Measurements from ENCODE around the gene HERPUD2.

DNA sequence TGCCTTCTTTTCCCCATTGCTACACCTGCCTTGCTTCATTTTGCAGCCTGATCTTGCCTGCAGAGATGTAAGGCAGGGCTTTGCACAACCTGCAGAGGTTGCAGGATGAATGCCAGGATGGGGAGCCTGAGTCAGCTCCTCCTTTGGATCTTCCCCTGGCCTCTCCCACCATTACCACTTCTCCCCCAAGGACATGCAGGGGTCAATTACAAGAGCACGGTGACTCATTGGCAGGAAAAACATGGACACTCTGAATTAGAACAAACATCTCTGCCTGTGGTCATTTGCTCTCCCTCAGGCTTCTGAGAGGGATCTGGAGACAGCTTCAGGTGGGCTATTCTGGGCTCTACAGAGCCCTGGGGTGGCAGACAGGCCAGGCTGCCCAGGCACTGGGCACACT is 89.2 kb downstream of the HERPUD2 start:
- TF ChIP-seq POLR2A (IDR thresholded peaks at IDR 0.05), result no peak
- TF ChIP-seq, protein P1, sequence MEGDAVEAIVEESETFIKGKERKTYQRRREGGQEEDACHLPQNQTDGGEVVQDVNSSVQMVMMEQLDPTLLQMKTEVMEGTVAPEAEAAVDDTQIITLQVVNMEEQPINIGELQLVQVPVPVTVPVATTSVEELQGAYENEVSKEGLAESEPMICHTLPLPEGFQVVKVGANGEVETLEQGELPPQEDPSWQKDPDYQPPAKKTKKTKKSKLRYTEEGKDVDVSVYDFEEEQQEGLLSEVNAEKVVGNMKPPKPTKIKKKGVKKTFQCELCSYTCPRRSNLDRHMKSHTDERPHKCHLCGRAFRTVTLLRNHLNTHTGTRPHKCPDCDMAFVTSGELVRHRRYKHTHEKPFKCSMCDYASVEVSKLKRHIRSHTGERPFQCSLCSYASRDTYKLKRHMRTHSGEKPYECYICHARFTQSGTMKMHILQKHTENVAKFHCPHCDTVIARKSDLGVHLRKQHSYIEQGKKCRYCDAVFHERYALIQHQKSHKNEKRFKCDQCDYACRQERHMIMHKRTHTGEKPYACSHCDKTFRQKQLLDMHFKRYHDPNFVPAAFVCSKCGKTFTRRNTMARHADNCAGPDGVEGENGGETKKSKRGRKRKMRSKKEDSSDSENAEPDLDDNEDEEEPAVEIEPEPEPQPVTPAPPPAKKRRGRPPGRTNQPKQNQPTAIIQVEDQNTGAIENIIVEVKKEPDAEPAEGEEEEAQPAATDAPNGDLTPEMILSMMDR (IDR thresholded peaks at IDR 0.05), result no peak
- TF ChIP-seq POLR2AphosphoS5 (IDR thresholded peaks at IDR 0.05), result no peak
- TF ChIP-seq EP300 (IDR thresholded peaks at IDR 0.05), result no peak

All from suprapubic skin (tissue), 4 donors.